Thyroid gland (tissue), 4 donors: ENCODE data around the gene HYDIN. TPM values are rescaled to one million over a fixed set of nuclear protein-coding genes. Genes with fewer than 3 reads are reported as not detected.

Experiments
- DNase-seq, 2 donors: peaks; one replicate each; pipeline ENCODE4 v3.0.0-alpha.2; 2019
- H3K27ac ChIP-seq, 3 donors: fragments of 200-600 bp; sonication (generic); 1 replicate in 2 of 3; 2 replicates in 1 of 3; pipeline ENCODE4 v1.5.1; 2016 to 2019; ENCODE audit warnings: mild to moderate bottlenecking in 1 of 3, moderate library complexity in 1 of 3
- H3K27me3 ChIP-seq: fragments of 200-600 bp; sonication (generic); one replicate; pipeline ENCODE4 v1.5.1; 2019
- H3K36me3 ChIP-seq, 2 donors: fragments of 200-600 bp; sonication (generic); one replicate each; pipeline ENCODE4 v1.5.1; 2016 to 2019
- H3K4me1 ChIP-seq, 2 donors: fragments of 200-600 bp; sonication (generic); one replicate each; pipeline ENCODE4 v1.5.1; 2017 to 2019
- H3K4me3 ChIP-seq, 3 donors: fragments of 200-600 bp; sonication (generic); replicated peaks in 1 of 3; 1 replicate in 2 of 3; 2 replicates in 1 of 3; pipeline ENCODE4 v1.5.1; 2016; ENCODE audit warnings: mild to moderate bottlenecking in 1 of 3
- H3K9me3 ChIP-seq: fragments of 200-600 bp; sonication (generic); one replicate; pipeline ENCODE4 v1.5.1; 2017
- POLR2A ChIP-seq, 2 donors: fragments of 450-650 bp; IDR thresholded peaks; one replicate each; pipeline ENCODE4 v1.6.1; 2017; ENCODE audit warnings: antibody characterized with exemption in 2 of 2, mild to moderate bottlenecking in 2 of 2, moderate library complexity in 1 of 2
- WGBS, 2 donors: methylation state at CpG; one replicate each; pipeline ENCODE4 v1.1.5; 2017; 5-methylcytosine and 5-hydroxymethylcytosine counted together
- intact Hi-C: fragments of 100-400 bp; cut with DNase I; formaldehyde crosslinking; loops from one replicate; pipeline ENCODE4 v1.15.1; 2023
- total RNA-seq, 4 donors: library from RNA; depleted of rRNA; stranded (reverse); fragments of >200 nt; gene quantifications; one replicate each; pipeline ENCODE4 v1.2.3, GENCODE V29; 2016
- TF ChIP-seq, protein P1 (sequence below), 6 experiments: fragments of 200-600 bp in 3 of 6; fragments of 450-650 bp in 3 of 6; sonication (generic) in 3 of 6; IDR thresholded peaks; one replicate each; pipeline ENCODE4 v1.5.1; 2016 to 2019; ENCODE audit warnings: antibody characterized with exemption in 6 of 6, mild to moderate bottlenecking in 2 of 6, inconsistent platforms in 1 of 6, moderate library complexity in 1 of 6

HYDIN gene
- total RNA-seq, 4 donors from 2014 or later, result 10.1 to 26.3 (median 21.3) TPM

DNA sequence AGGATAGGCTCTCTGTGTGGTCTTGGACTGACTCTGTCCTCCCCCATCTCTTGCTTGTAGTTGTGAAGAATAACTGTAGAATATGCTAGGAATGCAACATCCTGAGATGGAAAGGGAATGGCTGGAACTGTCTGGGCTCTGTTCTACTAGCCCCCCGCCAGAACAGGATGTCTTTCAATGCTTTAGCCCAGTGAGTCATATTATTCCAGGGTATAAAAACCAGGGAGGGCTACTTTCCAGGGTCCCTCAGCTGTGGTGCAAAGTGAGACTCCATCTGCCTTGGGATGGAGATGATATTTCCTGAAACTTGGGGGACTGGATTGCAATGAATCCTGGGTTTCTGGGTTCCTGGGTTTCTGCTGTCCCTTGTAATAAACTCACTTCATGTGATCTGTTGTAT lies 32.1 kb downstream of the HYDIN start:
- H3K9me3 ChIP-seq, result no peaks in the 10 kb centered on the region
- H3K27me3 ChIP-seq, result no peaks in the 10 kb centered on the region
- TF ChIP-seq, protein P1, sequence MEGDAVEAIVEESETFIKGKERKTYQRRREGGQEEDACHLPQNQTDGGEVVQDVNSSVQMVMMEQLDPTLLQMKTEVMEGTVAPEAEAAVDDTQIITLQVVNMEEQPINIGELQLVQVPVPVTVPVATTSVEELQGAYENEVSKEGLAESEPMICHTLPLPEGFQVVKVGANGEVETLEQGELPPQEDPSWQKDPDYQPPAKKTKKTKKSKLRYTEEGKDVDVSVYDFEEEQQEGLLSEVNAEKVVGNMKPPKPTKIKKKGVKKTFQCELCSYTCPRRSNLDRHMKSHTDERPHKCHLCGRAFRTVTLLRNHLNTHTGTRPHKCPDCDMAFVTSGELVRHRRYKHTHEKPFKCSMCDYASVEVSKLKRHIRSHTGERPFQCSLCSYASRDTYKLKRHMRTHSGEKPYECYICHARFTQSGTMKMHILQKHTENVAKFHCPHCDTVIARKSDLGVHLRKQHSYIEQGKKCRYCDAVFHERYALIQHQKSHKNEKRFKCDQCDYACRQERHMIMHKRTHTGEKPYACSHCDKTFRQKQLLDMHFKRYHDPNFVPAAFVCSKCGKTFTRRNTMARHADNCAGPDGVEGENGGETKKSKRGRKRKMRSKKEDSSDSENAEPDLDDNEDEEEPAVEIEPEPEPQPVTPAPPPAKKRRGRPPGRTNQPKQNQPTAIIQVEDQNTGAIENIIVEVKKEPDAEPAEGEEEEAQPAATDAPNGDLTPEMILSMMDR (IDR thresholded peaks at IDR 0.05), result no peak
- TF ChIP-seq POLR2A (IDR thresholded peaks at IDR 0.05), result no peak
- H3K36me3 ChIP-seq, result no peaks in the 10 kb centered on the region
- H3K4me1 ChIP-seq, result no peaks in the 10 kb centered on the region
- H3K27ac ChIP-seq, result no peak overlapping the region
- intact Hi-C loops, result no loop called here
- H3K4me3 ChIP-seq, result no peak overlapping the region
- 83 to 94% methylated on average over 1 of the region's 1 CpG for WGBS, 2 donors
- no peak for DNase-seq

DNA sequence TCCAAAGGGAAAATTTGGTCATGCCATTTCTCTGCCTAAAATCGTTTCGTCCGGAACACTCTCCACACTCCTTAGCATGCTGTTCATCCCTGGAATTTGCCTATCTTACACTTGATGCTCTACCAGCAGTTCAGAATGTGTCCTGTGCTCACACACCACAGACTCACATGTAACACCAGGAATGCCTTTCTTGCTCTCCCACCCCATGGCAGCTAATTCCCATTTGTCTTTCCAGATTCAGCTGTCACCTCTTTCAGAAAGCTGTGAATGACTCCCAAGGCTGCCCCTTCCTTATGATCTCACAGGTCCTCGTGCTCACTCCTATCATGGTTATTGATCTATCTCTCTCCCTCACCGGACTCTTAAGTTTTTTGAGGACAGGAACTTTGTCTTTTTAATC lies 38.1 kb downstream of the HYDIN start:
- no peak for DNase-seq
- no peak overlapping the region for H3K27ac ChIP-seq
- 82 to 85% methylated on average over 5 of the region's 5 CpGs for WGBS, 2 donors
- intact Hi-C loops, result no loop called here
- no peaks in the 10 kb centered on the region for H3K27me3 ChIP-seq
- H3K9me3 ChIP-seq, result no peaks in the 10 kb centered on the region
- no peaks in the 10 kb centered on the region for H3K4me1 ChIP-seq
- no peak overlapping the region for H3K4me3 ChIP-seq
- TF ChIP-seq, protein P1 (IDR thresholded peaks at IDR 0.05), result no peak
- no peak for TF ChIP-seq POLR2A (IDR thresholded peaks at IDR 0.05)
- H3K36me3 ChIP-seq, result no peaks in the 10 kb centered on the region

DNA sequence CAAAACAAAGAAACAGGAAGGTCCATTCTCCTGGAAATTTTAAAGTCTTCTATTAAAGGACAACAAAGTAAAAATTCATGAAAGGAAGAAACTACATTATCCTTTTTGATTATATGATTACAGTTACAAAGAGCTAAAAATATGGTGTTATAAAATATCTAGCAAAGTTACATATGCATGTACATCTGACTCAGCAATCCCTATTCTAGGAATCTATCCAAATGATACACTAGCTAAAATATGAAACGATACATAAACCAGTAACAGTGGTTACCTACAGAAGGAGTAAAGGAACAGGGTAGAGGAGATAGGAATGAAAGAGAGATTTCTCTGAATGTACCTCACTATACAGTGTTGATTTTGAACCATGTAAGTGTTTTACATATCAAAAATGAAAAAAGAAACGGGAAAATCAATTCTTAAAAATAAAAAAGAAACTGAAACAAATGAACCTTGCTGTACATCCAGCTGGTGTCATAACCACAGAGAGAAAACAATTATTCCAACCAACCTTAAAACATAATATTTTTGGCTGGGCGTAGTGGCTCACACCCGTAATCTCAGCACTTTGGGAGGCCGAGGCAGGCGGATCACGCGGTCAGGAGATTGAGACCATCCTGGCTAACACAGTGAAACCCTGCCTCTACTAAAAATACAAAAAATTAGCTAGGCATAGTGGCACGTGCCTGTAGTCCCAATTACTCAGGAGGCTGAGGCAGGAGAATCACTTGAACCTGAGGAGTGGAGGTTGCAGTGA lies 41.4 kb downstream of the HYDIN start:
- intact Hi-C loops, result no loop called here
- 90 to 91% methylated on average over 9 of the region's 9 CpGs for WGBS, 2 donors
- H3K4me3 ChIP-seq, result no peak overlapping the region
- DNase-seq, result no peak
- H3K36me3 ChIP-seq, result no peaks in the 10 kb centered on the region
- no peaks in the 10 kb centered on the region for H3K27me3 ChIP-seq
- no peaks in the 10 kb centered on the region for H3K4me1 ChIP-seq
- no peaks in the 10 kb centered on the region for H3K9me3 ChIP-seq
- TF ChIP-seq, protein P1 (IDR thresholded peaks at IDR 0.05), result no peak
- no peak for TF ChIP-seq POLR2A (IDR thresholded peaks at IDR 0.05)
- no peak overlapping the region for H3K27ac ChIP-seq

DNA sequence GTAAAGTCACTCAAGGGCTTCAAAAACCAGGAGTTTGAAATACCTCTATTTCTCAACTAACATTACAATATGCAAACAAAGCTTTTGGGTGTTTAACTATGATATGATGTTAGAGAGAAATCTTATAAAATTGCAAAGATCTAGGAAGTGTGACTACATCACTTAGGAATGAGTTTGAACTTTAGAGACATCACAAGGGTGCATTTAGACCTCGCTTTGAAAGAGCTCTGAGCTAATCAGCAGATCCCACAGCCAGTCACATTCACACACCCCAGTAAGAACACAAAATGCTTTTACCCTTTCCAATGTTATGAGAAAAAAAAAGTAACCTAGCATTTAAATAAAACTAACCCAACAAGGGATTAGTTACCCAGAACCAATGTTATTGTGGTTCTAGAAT lies 45.2 kb downstream of the HYDIN start:
- TF ChIP-seq, protein P1 (IDR thresholded peaks at IDR 0.05), result no peak
- no peak for TF ChIP-seq POLR2A (IDR thresholded peaks at IDR 0.05)
- 67 to 76% methylated on average over 1 of the region's 1 CpG for WGBS, 2 donors
- Histone ChIP-seq H3K36me3 (no peaks in the 10 kb centered on the region), H3K4me3 (no peak overlapping the region), H3K27me3 (no peaks in the 10 kb centered on the region), H3K27ac (no peak overlapping the region), H3K9me3 (no peaks in the 10 kb centered on the region), H3K4me1 (no peaks in the 10 kb centered on the region)
- intact Hi-C loops, result no loop called here
- no peak for DNase-seq

DNA sequence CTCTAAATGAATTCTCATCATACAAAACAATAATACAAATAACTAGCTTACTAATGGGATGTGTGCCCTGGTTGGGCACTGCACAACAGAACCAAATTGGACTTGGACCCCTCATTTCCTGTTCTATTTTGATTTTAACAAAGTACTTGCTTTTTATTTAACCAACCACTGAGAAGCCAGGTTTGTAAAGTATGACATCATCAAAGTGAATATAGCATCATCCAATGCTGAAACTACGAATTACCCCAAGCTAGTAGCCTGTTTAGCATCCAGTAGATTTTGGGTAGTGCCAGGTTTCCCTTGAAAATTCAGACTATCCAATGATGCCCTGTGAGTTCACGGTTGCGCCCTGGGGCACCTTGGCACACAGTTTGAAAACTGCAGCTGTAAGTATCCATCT lies 51.0 kb downstream of the HYDIN start:
- intact Hi-C loops, result no loop called here
- H3K27ac ChIP-seq, result no peak overlapping the region
- TF ChIP-seq, protein P1 (IDR thresholded peaks at IDR 0.05), result no peak
- no peak for TF ChIP-seq POLR2A (IDR thresholded peaks at IDR 0.05)
- H3K4me3 ChIP-seq, result no peak overlapping the region
- no peak for DNase-seq
- H3K4me1 ChIP-seq, result no peaks in the 10 kb centered on the region
- no peaks in the 10 kb centered on the region for H3K27me3 ChIP-seq
- WGBS, 2 donors, result 94 to 97% methylated on average over 3 of the region's 3 CpGs
- H3K36me3 ChIP-seq, result no peaks in the 10 kb centered on the region
- no peaks in the 10 kb centered on the region for H3K9me3 ChIP-seq
